Keratinocyte (primary cell): Measurements from ENCODE around the gene PRKCZ.

Source experiments
- EZH2 ChIP-seq: IDR thresholded peaks from one replicate; pipeline ENCODE4 v1.6.1; 2012; ENCODE audit warnings: inconsistent platforms, mild to moderate bottlenecking, low read length, moderate library complexity
- TF ChIP-seq, protein P1 (sequence below), 3 experiments: IDR thresholded peaks in 1 of 3; conservative IDR thresholded peaks in 1 of 3; optimal IDR thresholded peaks in 1 of 3; 2 replicates in 2 of 3; 3 replicates in 1 of 3; pipeline versions ENCODE3 to v1.5.1; 2011; ENCODE audit warnings: low read length in 3 of 3, mild to moderate bottlenecking in 3 of 3, moderate library complexity in 2 of 3, control low read depth in 1 of 3, inconsistent platforms in 1 of 3; ENCODE audit not compliant: insufficient read depth in 2 of 3; ENCODE audit errors: extremely low read depth in 1 of 3

DNA sequence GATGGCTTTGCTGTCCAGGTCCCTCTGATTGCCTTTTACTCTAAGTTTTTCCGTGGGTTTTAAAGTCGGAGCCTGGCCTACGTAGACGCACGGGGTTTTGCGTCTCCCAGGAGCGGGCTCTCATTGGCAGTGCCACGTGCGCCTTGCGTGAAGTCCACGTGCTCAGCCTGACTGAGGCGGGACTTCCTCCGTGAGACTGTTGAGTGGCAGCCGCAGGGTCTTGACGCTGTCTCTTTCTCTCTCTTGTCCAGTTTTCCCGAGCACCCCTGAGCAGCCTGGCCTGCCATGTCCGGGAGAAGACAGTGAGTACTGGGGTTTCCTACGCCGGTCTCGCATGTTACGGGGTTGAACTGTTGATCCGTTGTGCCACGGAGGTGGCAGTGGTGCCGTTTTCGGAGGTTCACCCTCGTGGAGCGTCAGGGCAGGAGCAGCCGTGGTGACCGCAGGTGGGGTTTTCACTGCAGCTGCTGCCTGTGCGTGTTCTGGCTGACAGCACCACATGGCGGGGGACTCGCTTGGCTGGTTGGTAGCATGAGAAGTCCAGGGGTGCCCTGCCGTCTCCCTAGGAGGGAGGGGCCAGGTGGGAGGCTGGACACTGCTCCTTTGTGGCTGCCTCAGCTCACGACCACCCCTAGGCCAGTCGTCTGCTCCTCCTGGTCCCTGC lies 9.2 kb downstream of the PRKCZ start:
- TF ChIP-seq, protein P1, sequence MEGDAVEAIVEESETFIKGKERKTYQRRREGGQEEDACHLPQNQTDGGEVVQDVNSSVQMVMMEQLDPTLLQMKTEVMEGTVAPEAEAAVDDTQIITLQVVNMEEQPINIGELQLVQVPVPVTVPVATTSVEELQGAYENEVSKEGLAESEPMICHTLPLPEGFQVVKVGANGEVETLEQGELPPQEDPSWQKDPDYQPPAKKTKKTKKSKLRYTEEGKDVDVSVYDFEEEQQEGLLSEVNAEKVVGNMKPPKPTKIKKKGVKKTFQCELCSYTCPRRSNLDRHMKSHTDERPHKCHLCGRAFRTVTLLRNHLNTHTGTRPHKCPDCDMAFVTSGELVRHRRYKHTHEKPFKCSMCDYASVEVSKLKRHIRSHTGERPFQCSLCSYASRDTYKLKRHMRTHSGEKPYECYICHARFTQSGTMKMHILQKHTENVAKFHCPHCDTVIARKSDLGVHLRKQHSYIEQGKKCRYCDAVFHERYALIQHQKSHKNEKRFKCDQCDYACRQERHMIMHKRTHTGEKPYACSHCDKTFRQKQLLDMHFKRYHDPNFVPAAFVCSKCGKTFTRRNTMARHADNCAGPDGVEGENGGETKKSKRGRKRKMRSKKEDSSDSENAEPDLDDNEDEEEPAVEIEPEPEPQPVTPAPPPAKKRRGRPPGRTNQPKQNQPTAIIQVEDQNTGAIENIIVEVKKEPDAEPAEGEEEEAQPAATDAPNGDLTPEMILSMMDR (optimal IDR thresholded peaks at IDR 0.05 in 1 of 3, IDR thresholded peaks at IDR 0.05 in 1 of 3, conservative IDR thresholded peaks at IDR 0.05 in 1 of 3; ENCODE audit: extremely low read depth in 1 of 3, insufficient read depth in 2 of 3, low read length in 3 of 3), result no peak
- no peak for TF ChIP-seq EZH2
